Epithelial cell of prostate (primary cell): ENCODE results near the gene NT5DC1.
"Not testable (repeated sequence)": the region's sequence is repeated elsewhere in the genome, so short reads cannot be mapped to it uniquely, and the experiment has no call there.

Experiments used
- DNase-seq: peaks from one replicate; pipeline ENCODE4 v3.0.0-alpha.2; 2011; ENCODE audit warnings: low read depth, low spot score
- H3K27ac ChIP-seq: fragments of 450-650 bp; 2 replicates; pipeline ENCODE4 v1.5.1; 2017; ENCODE audit warnings: mild to moderate bottlenecking

NT5DC1 gene

GRCh38 chr6:116087437-116088027 lies 13.1 kb upstream of the NT5DC1 start:
- H3K27ac ChIP-seq: no peak overlapping the region
- no peak for DNase-seq

GRCh38 chr6:116088946-116089345 lies 11.7 kb upstream of the NT5DC1 start:
- DNase-seq: no peak
- H3K27ac ChIP-seq: no peak overlapping the region

- no peak overlapping the region for H3K27ac ChIP-seq
- no peak for DNase-seq
These were observed 10.4 kb upstream of the NT5DC1 start for GRCh38 chr6:116090251-116090650.

- DNase-seq: no peak
- H3K27ac ChIP-seq: no peak overlapping the region
These were observed 6.6 kb upstream of the NT5DC1 start for GRCh38 chr6:116094041-116094440.

- H3K27ac ChIP-seq, DNase-seq: not testable (repeated sequence)
These were observed 4.4 kb upstream of the NT5DC1 start for GRCh38 chr6:116096048-116096759.

- no peak overlapping the region for H3K27ac ChIP-seq
- no peak for DNase-seq
These were observed 3.5 kb upstream of the NT5DC1 start for GRCh38 chr6:116096979-116097816.

GRCh38 chr6:116099036-116099435 lies 1.6 kb upstream of the NT5DC1 start:
- no peak for DNase-seq
- no peak overlapping the region for H3K27ac ChIP-seq

- no peak for DNase-seq
- H3K27ac ChIP-seq: peak overlapping the region; percentile 83
These were observed 657 bp downstream of the NT5DC1 start for GRCh38 chr6:116101302-116101718.

GRCh38 chr6:116101790-116102189 lies 1.1 kb downstream of the NT5DC1 start:
- no peak for DNase-seq

GRCh38 chr6:116102873-116103272 lies 2.2 kb downstream of the NT5DC1 start:
- no peak for DNase-seq
- H3K27ac ChIP-seq: no peak overlapping the region

More at GRCh38 chr6:116101790-116102189, 1.1 kb downstream of the NT5DC1 start:
- no peak overlapping the region for H3K27ac ChIP-seq

- H3K27ac ChIP-seq: no peak overlapping the region
- no peak for DNase-seq
These were observed 4.0 kb downstream of the NT5DC1 start for GRCh38 chr6:116104636-116105035.

GRCh38 chr6:116105247-116105646 lies 4.6 kb downstream of the NT5DC1 start:
- no peak overlapping the region for H3K27ac ChIP-seq
- no peak for DNase-seq

- no peak for DNase-seq
- no peak overlapping the region for H3K27ac ChIP-seq
These were observed 5.5 kb downstream of the NT5DC1 start for GRCh38 chr6:116106146-116106545.

- H3K27ac ChIP-seq: no peak overlapping the region
- DNase-seq: no peak
These were observed 8.2 kb downstream of the NT5DC1 start for GRCh38 chr6:116108836-116109235.

GRCh38 chr6:116111552-116112528 lies 11.2 kb downstream of the NT5DC1 start:
- no peak overlapping the region for H3K27ac ChIP-seq
- DNase-seq: no peak

GRCh38 chr6:116113386-116113785 lies 12.7 kb downstream of the NT5DC1 start:
- no peak overlapping the region for H3K27ac ChIP-seq
- no peak for DNase-seq

- H3K27ac ChIP-seq: no peak overlapping the region
- DNase-seq: no peak
These were observed 15.1 kb downstream of the NT5DC1 start for GRCh38 chr6:116115781-116116180.

- DNase-seq: no peak
- H3K27ac ChIP-seq: no peak overlapping the region
These were observed 18.0 kb downstream of the NT5DC1 start for GRCh38 chr6:116118608-116119007.

- no peak for DNase-seq
- no peak overlapping the region for H3K27ac ChIP-seq
These were observed 19.8 kb downstream of the NT5DC1 start for GRCh38 chr6:116120430-116120829.

- no peak within 1 kb of the TSS for H3K27ac ChIP-seq
- DNase-seq: no peak
These were observed 25.4 kb downstream of the NT5DC1 start, which contains the start of gene COL10A1 for GRCh38 chr6:116126032-116126431. TSS of gene COL10A1 (minus strand) at chr6:116126132. CDS start at chr6:116125492, 640 bp downstream.
